ENCODE results near the gene PFKFB3.

DNA sequence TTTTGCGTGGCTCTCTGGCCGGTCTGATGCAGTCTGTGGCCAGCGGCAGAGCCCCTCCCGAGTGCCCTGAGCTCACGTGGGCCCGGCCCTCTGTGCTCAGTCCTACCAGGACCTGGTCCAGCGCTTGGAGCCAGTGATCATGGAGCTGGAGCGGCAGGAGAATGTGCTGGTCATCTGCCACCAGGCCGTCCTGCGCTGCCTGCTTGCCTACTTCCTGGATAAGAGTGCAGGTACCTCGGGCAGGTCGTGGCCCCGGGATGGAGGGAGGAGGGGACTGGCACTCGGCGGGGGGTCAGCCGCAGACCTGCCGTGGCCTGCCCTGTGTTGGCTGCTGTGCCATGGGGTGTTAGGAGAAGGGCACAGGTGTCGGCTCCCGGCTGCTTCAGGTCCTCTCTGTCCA lies 20.0 kb downstream of the PFKFB3 start:
- TF ChIP-seq, protein P1, sequence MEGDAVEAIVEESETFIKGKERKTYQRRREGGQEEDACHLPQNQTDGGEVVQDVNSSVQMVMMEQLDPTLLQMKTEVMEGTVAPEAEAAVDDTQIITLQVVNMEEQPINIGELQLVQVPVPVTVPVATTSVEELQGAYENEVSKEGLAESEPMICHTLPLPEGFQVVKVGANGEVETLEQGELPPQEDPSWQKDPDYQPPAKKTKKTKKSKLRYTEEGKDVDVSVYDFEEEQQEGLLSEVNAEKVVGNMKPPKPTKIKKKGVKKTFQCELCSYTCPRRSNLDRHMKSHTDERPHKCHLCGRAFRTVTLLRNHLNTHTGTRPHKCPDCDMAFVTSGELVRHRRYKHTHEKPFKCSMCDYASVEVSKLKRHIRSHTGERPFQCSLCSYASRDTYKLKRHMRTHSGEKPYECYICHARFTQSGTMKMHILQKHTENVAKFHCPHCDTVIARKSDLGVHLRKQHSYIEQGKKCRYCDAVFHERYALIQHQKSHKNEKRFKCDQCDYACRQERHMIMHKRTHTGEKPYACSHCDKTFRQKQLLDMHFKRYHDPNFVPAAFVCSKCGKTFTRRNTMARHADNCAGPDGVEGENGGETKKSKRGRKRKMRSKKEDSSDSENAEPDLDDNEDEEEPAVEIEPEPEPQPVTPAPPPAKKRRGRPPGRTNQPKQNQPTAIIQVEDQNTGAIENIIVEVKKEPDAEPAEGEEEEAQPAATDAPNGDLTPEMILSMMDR (IDR thresholded peaks at IDR 0.05; ENCODE audit: low read depth, low read length, poor library complexity, severe bottlenecking): no peak
- TF ChIP-seq EZH2phosphoT487 (IDR thresholded peaks at IDR 0.05; ENCODE audit: borderline replicate concordance, low read length): no peak
